22Rv1 (cell line): Measurements from ENCODE around the gene RGS3.

Experiments
- CTCF ChIP-seq: fragments of 450-650 bp; IDR thresholded peaks from 2 replicates; pipeline ENCODE4 v1.5.1; 2017; ENCODE audit warnings: mild to moderate bottlenecking
- ZFX ChIP-seq: fragments of 450-650 bp; IDR thresholded peaks from 2 replicates; pipeline ENCODE4 v1.6.1; 2017; ENCODE audit warnings: antibody characterized with exemption, borderline replicate concordance

GRCh38 chr9:113581865-113582697 lies 118.6 kb downstream of the RGS3 start:
- no peak for TF ChIP-seq CTCF
- TF ChIP-seq ZFX, result no peak
